ENCODE results near the gene RAMP2.

GRCh38 chr17:42744806-42745617 is 16.0 kb upstream of the RAMP2 start, which contains the start of gene EZH1:
- TF ChIP-seq CTCF (IDR thresholded peaks at IDR 0.05; ENCODE audit: low read length) (no peak), EZH2 (IDR thresholded peaks at IDR 0.05; ENCODE audit: borderline replicate concordance, low read length) (no peak)

All from OCI-LY1 (cell line).